Measurements from ENCODE around the gene KIAA1958. TPM values are rescaled to one million over a fixed set of nuclear protein-coding genes. Genes with fewer than 3 reads are reported as not detected.

Gene KIAA1958
- total RNA-seq, 6 experiments from 2014 or later, result 3.5 to 9.7 (median 4.5) TPM

- Mint-ChIP-seq H3K27ac (no peak overlapping the region), H3K4me3 (no peak overlapping the region), H3K27me3 (ENCODE audit: insufficient read depth) (no peaks in the 10 kb centered on the region), H3K4me1 (ENCODE audit: low read depth) (no peaks in the 10 kb centered on the region), H3K9me3 (no peaks in the 10 kb centered on the region; the same call in 1 of the 2 replicates), H3K36me3 (ENCODE audit: low read depth) (peaks cover 35% of the 10 kb centered on the region)
- no peak for TF ChIP-seq CTCF (IDR thresholded peaks at IDR 0.05)
- no peak for DNase-seq
Observed at GRCh38 chr9:112477330-112477729, 9.3 kb upstream of the KIAA1958 start.

GRCh38 chr9:112479221-112479620 lies 7.4 kb upstream of the KIAA1958 start:
- Mint-ChIP-seq H3K9me3 (no peaks in the 10 kb centered on the region; the same call in 1 of the 2 replicates), H3K4me3 (no peak overlapping the region), H3K4me1 (ENCODE audit: low read depth) (no peaks in the 10 kb centered on the region), H3K27me3 (ENCODE audit: insufficient read depth) (no peaks in the 10 kb centered on the region), H3K27ac (no peak overlapping the region), H3K36me3 (ENCODE audit: low read depth) (peaks cover 31% of the 10 kb centered on the region)
- no peak for DNase-seq
- no peak for TF ChIP-seq CTCF (IDR thresholded peaks at IDR 0.05)

GRCh38 chr9:112484607-112485006 lies 2.0 kb upstream of the KIAA1958 start:
- peaks cover 34% of the 10 kb centered on the region for H3K4me1 Mint-ChIP-seq (ENCODE audit: low read depth)
- H3K4me3 Mint-ChIP-seq, result no peak overlapping the region
- no peaks in the 10 kb centered on the region for H3K36me3 Mint-ChIP-seq (ENCODE audit: low read depth)
- no peaks in the 10 kb centered on the region for H3K9me3 Mint-ChIP-seq
- DNase-seq, result no peak
- no peak overlapping the region for H3K27ac Mint-ChIP-seq
- no peak for TF ChIP-seq CTCF (IDR thresholded peaks at IDR 0.05)
- no peaks in the 10 kb centered on the region; the same call in 1 of the 2 replicates for H3K27me3 Mint-ChIP-seq (ENCODE audit: insufficient read depth)

- no peak for TF ChIP-seq CTCF (IDR thresholded peaks at IDR 0.05)
- H3K4me1 Mint-ChIP-seq (ENCODE audit: low read depth), result peaks cover 43% of the 10 kb centered on the region
- no peaks in the 10 kb centered on the region for H3K9me3 Mint-ChIP-seq
- H3K36me3 Mint-ChIP-seq (ENCODE audit: low read depth), result no peaks in the 10 kb centered on the region
- H3K27ac Mint-ChIP-seq, result no peak overlapping the region
- H3K27me3 Mint-ChIP-seq (ENCODE audit: insufficient read depth), result no peaks in the 10 kb centered on the region; the same call in 1 of the 2 replicates
- DNase-seq, result no peak
- H3K4me3 Mint-ChIP-seq, result peak overlapping the region; percentile 93
Observed at GRCh38 chr9:112485574-112485973, 1.1 kb upstream of the KIAA1958 start.

GRCh38 chr9:112487008-112487798 lies 576 bp downstream of the KIAA1958 start:
- peak; percentile 18 for DNase-seq

More at GRCh38 chr9:112487008-112487798, 576 bp downstream of the KIAA1958 start:
- TF ChIP-seq CTCF (IDR thresholded peaks at IDR 0.05), result no peak
- peaks cover 59% of the 10 kb centered on the region for H3K4me1 Mint-ChIP-seq (ENCODE audit: low read depth)
- no peaks in the 10 kb centered on the region; the same call in 1 of the 2 replicates for H3K27me3 Mint-ChIP-seq (ENCODE audit: insufficient read depth)
- no peaks in the 10 kb centered on the region for H3K9me3 Mint-ChIP-seq
- peak overlapping the region; percentile 77 for H3K27ac Mint-ChIP-seq
- H3K36me3 Mint-ChIP-seq (ENCODE audit: low read depth), result peaks cover 1% of the 10 kb centered on the region; the same call in 1 of the 2 replicates
- peak overlapping the region; percentile 99 for H3K4me3 Mint-ChIP-seq

All from HFFc6 (cell line).